G401 (cell line): ENCODE results near the gene TYRO3. TPM values are rescaled to one million over a fixed set of nuclear protein-coding genes. Genes with fewer than 3 reads are reported as not detected.

Experiments
- DNase-seq: peaks from one replicate; pipeline ENCODE4 v3.0.0-alpha.2; 2015; ENCODE audit warnings: low spot score
- in situ Hi-C: cut with HindIII; loops from 2 replicates; pipeline ENCODE4 v1.10.0; 2016; ENCODE audit warnings: low sequenced_read_pairs, mixed read lengths
- total RNA-seq: library from RNA; depleted of rRNA; stranded (reverse); fragments of >200 nt; shearing (Covaris generic); gene quantifications from 2 replicates; pipeline ENCODE4 v1.2.3, GENCODE V29; 2014; rRNA removed

TYRO3 gene
- 25.9 and 26.2 TPM in 2 replicates for total RNA-seq

DNA sequence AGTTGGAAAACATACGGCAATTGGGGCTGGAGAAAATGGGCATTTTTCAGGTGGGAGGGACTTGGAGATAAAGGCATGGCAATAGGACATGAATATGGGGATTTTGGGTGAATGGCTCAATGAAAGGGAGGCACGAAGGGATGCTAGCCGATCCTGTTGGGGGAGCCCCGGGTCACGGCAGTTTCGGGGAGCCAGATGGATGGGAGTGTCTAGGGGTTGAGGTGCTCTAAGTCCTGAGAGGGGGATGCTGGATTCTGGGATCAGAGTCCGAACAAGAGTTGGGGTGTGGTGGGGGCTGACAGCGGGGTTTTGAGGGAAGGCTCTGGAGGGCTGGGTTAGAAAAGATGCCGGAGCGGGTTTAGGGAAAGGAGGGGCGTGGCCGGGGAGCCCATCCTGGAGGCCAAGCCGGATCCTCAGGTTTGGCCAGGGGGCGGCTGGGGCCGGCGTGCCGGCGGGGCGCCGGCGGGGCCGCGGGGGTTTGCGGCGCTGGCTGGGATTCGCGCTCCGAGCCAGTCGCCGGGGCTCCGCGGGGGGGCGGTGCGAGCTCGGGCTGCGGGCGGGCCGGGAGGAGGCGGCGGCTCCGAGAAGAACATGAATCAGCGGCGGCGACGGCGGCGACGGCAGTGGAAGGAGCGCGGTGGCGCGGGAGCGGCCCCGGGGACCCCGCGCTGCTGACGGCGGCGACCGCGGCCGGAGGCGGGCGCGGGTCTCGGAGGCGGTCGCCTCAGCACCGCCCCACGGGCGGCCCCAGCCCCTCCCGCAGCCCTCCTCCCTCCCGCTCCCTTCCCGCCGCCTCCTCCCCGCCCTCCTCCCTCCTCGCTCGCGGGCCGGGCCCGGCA lies at the start of gene TYRO3:
TSS of gene TYRO3 (plus strand) at position 813 of the 839 bp plus-strand sequence. CDS start 46 bp downstream, outside the sequence.
- DNase-seq: peak; percentile 74

DNA sequence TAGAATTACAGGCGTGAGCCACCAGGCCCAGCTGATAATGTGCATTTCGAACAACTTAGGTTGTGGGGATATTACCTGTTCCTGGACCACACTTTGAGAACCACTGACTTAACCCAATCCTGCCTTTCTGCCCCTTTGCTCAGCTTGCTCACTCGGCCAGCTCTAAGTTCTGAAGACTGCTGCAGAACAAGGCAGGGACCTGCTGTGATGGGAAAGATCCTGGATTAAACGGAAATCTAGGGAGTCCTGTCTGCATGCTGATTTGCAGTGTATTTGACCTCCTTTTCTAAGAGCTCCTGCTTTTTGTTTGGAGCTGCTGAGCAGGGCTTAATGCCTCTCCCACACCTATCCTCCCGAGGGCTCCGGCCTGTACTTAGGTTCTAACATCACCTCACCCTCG lies 48.3 kb upstream of the TYRO3 start:
- in situ Hi-C loops: no loop called here
- peak; percentile 30 for DNase-seq

More for the DNA sequence above, at the start of gene TYRO3:
- in situ Hi-C loops: no loop called here

DNA sequence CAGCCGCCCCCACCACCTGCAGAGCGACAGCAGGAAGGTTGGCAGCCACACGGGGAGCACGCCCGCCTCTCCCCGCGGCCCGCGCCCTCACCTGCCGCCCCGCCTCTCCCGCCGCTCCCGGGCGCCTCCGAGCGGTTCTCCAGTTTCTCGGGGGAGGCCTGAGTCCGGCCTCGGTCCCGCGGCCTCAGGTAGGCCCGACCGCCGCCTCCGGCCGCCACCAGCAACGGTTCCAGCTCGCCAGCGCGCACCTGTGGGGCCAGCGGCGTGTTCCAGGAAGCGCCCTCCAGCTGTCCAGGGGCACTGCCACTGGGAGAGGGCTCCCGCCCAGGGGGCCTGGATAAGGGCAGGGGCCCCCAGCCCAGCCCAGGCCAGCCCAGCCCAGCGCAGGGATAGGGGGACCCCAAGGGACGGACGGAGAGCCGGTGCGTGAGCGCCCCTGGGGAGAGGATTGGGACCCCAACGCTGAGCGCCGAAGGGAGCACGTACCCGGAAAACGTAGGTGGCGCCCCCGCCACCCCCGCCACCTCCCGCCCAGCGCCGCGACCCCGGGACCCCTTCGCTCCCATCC lies 47.6 kb upstream of the TYRO3 start:
- DNase-seq: no peak
- in situ Hi-C loops: no loop called here

DNA sequence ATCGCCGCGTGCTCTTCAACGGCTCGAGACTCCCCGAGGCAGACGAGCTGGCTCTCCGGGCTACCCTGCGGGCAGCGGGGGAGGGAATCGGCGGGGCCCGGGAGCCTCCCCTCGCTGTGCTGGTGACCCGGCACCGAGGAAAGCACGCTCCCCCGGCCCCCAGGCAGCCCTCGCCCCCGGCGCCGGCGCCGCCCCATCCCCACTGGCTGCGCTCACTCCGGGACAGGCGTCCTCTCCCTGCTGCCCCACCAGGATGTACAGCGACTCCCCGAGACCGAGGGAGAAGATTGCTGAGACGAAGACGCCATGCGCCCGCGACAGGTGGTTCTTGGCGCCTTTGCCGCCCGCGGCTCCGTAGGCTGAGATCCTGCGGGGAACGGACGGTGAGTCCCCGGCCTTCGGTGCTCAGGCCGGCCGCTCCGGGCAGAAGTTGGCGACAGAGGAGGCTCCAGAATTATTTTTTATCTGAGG lies 47.1 kb upstream of the TYRO3 start:
- DNase-seq: no peak
- in situ Hi-C loops: no loop called here

DNA sequence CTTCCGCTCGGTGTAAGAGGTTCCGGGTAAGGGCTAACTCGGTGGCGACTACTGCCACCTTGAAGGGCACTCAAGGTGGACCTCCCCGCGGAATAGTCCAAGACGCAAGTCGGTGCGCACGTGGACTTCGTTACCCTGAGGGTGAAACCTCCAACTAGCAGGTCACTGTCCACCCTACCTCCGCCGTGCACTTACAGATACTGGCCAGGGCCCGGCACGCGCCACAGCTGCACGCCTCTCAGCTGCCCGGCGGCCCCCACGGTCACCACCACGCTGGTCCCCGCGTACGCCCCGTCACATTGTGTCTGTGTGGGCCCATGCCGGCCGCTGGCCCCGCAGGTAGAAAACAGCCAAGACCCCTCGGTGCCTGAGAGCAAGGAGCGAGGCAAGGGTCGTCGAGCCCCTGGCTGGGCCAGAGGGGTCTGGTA lies 46.5 kb upstream of the TYRO3 start:
- in situ Hi-C loops: no loop called here
- no peak for DNase-seq

DNA sequence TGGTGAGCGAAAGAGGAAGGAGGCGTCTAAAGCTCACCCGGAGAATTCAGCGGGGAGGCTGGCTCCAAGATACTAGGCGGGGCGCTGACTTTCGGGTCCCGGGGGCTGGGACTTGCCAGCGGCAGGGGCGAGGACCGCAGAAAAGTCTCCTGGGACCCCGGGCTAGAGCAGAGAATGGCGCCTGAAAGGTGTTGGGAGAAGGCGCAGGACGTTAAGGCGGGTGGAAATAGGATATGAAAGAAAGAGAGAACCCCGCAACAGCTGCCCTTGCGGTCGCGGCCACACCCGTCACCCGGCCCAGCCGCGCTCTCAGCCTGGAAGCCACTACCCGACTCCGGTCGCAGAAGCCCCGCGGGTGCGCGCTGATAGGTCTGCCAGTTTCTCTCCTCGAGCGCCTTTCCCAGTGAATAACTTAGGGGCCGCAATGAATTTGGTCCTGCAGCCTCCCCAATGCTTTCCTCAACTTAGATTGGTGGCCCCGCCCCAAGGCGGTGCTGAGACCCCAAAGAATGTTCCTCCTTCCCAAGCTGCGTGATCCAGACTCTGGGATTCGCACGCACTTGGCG lies 46.0 kb upstream of the TYRO3 start:
- DNase-seq: no peak
- in situ Hi-C loops: no loop called here

DNA sequence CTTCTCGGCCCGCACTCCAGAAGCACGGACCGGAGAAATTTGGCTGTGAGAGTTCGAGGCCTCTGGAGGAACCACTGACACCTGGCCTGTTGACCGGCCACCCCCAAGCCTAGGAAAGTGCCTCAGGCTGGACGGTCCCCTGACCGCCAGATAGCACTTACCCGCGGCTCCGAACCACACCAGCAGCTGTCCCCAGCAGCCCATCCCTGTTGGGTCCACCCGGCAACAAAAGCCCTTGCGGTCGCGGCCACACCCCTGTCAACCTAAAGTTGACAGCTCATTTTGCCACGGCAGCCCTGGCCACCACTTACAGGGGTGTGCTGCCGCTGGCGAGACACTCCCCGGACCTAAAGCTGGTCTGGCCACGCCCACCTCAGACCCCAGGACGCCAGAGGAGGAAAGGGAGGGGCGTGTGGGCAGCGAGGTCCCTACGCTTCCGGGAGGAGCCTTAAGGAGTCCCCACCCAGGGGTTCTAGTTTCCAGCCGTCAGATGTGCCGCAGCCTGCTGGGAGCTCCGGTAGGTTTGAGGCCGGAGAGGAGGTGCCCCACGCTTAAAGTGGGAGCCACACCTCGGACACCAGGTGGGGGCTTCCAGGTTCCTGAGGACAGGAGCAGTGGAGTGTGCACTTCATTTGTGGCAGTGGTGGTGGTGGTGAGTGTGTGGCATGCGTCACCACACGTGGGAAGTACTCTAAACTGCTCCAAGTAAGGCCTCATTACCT lies 45.3 kb upstream of the TYRO3 start, which contains the start of gene LTK:
TSS of gene LTK (minus strand) at position 322 of the 722 bp plus-strand sequence. CDS start at position 204, 118 bp downstream.
- in situ Hi-C loops: no loop called here
- no peak for DNase-seq

DNA sequence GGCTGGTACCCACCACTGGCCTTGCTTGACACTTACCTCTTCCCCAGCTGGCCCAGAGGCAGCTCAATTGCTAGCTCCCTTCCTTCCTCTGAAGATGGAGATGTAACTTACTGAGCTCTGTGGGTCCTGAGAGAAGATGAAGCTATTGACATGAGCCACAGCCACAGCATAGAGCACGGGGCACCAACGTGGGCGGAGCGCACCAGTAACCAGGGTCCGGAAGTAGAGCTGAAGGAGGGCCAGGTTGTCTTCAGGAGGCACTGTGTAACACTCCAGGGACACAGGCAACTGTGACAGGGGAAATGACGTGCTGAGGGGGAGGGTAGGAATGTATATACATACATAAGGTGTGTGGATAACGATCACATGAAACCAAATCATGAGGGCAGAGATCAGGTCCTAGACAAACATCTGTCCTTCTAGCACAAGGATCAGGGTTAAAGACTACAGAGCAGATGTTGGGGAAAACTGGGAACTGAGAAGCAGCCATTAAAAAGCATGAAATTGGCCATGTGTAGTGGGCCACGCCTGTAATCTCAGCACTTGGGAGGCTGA lies 41.0 kb upstream of the TYRO3 start:
- in situ Hi-C loops: no loop called here
- no peak for DNase-seq

DNA sequence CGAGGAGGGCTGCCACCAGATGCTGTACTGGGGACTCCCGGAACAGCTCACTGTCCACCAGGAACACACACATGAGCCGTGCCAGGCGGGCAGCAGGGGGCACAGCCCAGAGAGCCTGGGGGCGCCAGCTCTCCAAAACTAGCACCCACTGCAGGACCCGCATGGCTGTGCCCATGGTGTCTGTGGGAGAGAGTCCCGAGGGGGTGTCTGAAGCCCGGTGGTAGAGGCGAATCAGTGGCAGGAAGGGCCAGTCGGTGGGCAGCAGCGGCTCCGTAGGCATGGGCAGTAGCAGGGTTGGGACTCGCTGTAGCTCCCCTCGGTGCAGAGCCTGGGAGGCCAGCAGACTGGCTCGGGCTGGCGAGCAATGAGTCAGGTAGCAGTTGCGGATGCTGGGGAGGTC lies 38.4 kb upstream of the TYRO3 start:
- DNase-seq: no peak
- in situ Hi-C loops: no loop called here

DNA sequence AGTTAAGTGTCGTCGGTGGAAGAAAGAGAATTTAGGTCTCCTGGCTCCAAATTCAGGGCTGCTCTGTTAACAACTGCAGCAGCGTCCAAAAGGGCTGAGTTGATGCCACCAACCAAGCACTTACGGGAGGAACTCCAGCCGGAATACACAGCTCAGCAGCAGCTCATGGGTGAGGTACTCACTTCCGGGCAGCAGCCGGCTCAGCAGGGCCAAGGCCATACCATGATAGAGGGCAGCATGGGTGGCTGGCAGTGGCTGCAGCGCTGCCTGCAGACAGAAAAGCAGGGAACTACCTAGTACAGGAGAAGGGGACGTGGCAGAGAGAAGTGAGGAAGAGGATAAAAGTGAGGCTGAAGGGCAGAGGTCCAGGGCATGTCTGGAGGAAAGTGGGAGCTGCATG lies 37.4 kb upstream of the TYRO3 start:
- DNase-seq: no peak
- in situ Hi-C loops: no loop called here

DNA sequence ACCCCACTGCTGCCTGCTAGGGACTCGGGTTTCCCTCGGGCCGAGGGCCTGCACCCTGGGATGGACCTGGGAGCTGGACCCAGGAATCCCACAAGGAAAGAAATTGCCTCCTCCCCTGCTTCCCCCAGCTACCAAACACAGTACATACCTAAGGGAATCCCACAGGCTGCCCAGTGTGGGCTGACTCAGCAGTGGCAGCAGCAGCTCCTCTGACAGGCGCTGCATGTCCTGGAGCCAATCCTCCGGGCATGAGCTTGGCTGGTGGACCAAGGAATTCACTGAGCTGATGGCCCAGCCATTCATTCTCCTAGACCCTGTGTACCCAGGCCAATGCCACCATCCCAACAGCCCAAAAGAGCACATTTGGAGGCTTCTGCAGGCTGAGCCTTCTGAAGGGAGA lies 35.9 kb upstream of the TYRO3 start:
- DNase-seq: no peak
- in situ Hi-C loops: no loop called here

DNA sequence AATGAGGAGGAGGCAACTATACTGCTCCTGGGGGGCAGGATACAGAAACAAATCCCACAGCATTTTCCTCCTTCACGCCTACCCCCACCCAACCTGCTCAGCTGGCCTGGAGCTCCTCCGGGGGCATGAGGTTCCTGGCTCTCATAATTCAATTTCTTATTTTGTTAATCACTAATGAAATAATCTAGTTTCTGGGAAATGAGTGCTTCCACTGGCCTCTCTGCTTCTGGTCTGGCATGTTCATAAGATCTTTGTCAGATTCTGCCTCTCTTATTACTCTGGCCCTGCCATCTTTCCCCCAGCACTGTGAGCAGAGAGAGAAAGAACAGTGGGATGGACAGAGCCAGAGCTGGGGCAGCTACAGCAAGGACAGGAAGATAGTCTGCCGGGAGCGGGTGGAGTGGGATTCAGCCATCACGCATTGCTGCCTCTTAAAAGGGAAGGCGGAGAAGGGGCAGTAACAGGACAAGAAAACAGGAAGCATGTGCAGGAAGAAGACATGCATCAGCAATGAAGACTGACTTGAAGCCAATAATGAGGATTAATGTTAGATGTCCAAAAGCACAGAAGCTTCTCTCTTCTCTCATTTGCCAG lies 28.6 kb upstream of the TYRO3 start:
- in situ Hi-C loops: no loop called here
- no peak for DNase-seq

DNA sequence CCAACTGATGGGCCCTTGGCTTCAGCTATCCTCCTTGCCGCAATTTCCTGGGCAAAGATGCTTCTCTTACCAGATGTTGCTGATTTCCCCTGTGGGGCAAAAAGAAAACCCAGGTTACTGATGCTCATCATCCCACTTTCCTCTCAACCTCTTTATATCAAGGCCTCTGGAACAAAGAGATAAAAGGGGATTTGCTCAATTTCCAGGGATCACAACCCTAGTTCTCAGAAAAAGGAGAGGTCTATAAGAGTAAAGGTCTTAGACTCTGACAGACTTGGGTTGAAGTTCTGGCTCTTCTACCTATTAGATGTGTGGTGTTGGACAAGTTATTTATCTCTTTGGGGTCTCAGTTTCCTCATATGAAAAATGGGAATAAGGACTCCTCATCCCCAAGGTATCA lies 23.5 kb upstream of the TYRO3 start:
- in situ Hi-C loops: no loop called here
- no peak for DNase-seq

DNA sequence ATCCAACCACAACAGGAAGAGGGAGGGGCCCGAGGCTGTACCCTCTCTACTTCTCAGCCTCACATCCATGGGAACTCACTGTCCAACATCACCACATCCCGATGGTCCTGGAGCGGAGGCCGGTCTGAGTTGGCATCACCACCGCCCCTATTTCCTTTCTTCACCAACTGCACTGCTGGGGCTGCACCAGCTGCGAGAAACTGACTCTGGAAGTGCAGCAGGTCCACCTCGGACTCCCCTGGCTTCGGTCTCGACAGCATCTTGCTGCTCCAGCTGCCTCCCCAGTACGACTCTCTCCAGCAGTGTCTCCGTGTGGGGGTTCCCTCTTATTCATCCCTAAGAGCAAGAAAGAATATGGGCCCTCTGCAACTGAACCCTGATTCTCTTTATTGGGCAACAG lies 22.1 kb upstream of the TYRO3 start:
- in situ Hi-C loops: no loop called here
- DNase-seq: no peak

DNA sequence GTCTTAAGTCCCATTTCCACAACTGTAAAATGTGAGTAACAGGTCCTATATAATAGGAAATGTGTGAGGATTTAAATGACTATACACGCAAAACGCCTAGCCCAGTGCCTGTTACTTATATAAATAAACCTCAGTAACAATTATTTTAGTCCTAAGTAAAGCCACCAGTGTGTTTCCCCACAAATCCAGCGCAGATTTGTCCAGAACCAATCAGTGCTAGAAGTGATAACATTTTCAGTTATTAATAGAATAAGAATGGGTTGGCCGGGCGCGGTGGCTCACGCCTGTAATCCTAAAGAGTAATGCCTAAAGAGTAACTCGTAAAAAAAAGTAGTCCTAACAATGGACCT lies 15.5 kb upstream of the TYRO3 start:
- DNase-seq: no peak
- in situ Hi-C loops: no loop called here

DNA sequence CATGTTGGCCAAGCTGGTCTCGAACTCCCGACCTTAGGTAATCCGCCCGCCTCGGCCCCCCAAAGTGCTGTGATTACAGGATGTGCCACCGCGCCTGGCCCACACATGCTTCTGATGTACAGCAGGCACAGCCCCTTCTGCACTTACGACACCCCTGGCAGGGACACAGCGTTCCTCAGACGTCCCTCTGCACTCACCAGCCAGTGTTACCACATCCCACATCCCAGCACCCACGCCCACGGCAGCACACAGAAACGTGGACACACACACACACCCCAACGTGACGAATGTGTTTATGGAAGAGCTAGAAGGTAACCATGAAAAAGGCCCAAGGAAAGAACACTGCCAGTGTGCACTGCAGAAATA lies 14.4 kb upstream of the TYRO3 start:
- in situ Hi-C loops: no loop called here
- no peak for DNase-seq

DNA sequence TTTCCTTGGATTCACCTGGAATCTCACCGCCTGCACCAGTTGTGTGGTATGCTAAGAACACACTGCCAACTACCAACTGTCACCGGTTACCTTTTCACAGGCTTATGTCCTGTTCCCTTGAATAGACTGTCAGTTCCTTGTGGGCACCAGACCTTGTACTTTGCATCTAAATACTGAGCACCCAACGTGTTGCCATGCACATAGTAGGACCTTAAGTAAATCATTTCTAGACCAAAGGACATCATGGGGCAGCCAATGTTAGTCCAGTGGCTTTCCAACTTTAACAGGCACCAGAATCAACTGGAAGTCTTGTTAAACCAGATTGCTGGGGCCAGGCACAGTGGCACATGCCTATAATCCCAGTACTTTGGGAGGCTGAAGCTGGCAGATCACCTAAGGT lies 13.8 kb upstream of the TYRO3 start:
- in situ Hi-C loops: no loop called here
- DNase-seq: no peak

DNA sequence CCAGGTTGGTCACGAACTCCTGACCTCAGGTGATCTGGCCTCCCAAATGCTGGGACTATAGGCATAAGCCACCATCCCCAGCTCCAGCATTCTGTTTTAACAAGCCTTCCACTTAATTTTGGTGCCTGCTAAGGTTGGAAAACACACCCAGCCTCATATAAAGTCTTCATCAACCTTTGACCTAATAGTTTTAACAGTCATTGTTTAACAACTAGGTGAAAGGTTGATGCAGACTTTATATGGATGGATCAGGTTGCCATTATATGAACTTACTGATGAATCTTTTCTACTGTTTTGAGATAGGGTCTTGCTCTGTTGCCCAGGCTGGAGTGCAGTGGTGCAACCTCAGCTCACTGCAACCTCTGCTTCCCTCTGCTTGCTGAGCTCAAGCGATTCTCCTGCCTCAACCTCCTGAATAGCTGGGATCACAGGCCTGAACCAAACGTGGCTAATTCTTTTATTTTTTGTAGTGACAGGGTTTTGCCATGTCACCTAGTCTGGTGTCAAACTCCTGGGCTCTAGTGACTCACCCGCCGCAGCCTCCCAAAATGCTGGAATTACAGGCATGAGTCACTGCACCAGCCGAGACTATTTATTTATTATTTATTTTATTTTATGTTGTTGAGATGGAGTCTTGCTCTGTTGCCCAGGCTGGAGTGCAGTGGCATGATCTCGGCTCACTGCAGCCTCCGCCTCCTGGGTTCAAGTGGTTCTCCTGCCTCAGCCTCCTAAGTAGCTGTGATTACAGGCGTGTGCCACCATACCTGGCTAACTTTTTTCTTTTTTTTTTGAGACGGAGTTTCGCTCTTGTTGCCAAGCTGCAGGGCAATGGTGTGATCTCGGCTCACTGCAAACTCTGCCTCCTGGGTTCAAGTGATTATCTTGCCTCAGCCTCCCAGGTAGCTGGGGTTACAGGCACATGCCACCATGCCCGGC lies 11.9 kb upstream of the TYRO3 start:
- in situ Hi-C loops: no loop called here
- DNase-seq: no peak
